Smooth muscle cell (in vitro differentiated cells): ENCODE data around the gene ENTPD6. TPM values are rescaled to one million over a fixed set of nuclear protein-coding genes. Genes with fewer than 3 reads are reported as not detected.

Experiments used
- DNase-seq: peaks from one replicate; lab custom pipeline; 2025; ENCODE audit not compliant: unreplicated experiment; lab: John Stamatoyannopoulos, UW
- H2AFZ ChIP-seq: fragments of 200-600 bp; sonication (generic); 2 replicates; pipeline ENCODE4 v1.6.0; 2016; ENCODE audit warnings: antibody characterized with exemption, low read depth, mild to moderate bottlenecking
- H3F3A ChIP-seq: fragments of 200-600 bp; sonication (generic); 2 replicates; pipeline ENCODE4 v1.6.0; 2017; ENCODE audit warnings: antibody characterized with exemption, low read depth
- H3K27ac ChIP-seq: fragments of 200-600 bp; sonication (generic); 2 replicates; pipeline ENCODE4 v1.5.1; 2016; ENCODE audit warnings: low read depth, mild to moderate bottlenecking
- H3K27me3 ChIP-seq: fragments of 200-600 bp; sonication (generic); 2 replicates; pipeline ENCODE4 v1.6.1; 2016; ENCODE audit warnings: low read depth, mild to moderate bottlenecking
- H3K36me3 ChIP-seq: fragments of 200-600 bp; sonication (generic); 2 replicates; pipeline ENCODE4 v1.5.1; 2016; ENCODE audit warnings: low read depth
- H3K4me1 ChIP-seq: fragments of 200-600 bp; sonication (generic); 2 replicates; pipeline ENCODE4 v1.5.1; 2016; ENCODE audit warnings: low read depth
- H3K4me2 ChIP-seq: fragments of 200-600 bp; sonication (generic); 2 replicates; pipeline ENCODE4 v1.6.0; 2016; ENCODE audit warnings: mild to moderate bottlenecking
- H3K4me3 ChIP-seq: fragments of 200-600 bp; sonication (generic); 2 replicates; pipeline ENCODE4 v1.5.1; 2016; ENCODE audit warnings: mild to moderate bottlenecking
- H3K79me2 ChIP-seq: fragments of 200-600 bp; sonication (generic); 2 replicates; pipeline ENCODE4 v1.6.0; 2016; ENCODE audit warnings: low read depth, mild to moderate bottlenecking
- H3K9ac ChIP-seq: fragments of 200-600 bp; sonication (generic); 2 replicates; pipeline ENCODE4 v1.6.0; 2016; ENCODE audit warnings: low read depth
- H3K9me3 ChIP-seq: fragments of 200-600 bp; sonication (generic); replicated peaks from 2 replicates; pipeline ENCODE4 v1.5.1; 2016; ENCODE audit warnings: low read depth
- H4K20me1 ChIP-seq: fragments of 200-600 bp; sonication (generic); 2 replicates; pipeline ENCODE4 v1.6.0; 2016; ENCODE audit warnings: low read depth
- WGBS: methylation state at CpG from one replicate; pipeline ENCODE4 v1.1.7; 2016; ENCODE audit warnings: low lambda C conversion rate; 5-methylcytosine and 5-hydroxymethylcytosine counted together
- polyA plus RNA-seq: library from polyadenylated mRNA; unstranded; fragments of >200 nt; fragmentation: Nextera tagmentation; extraction: Ambion mirVana; gene quantifications from 2 replicates; pipeline ENCODE4 v1.2.1, GENCODE V29; 2016
- total RNA-seq: library from RNA; depleted of rRNA; stranded (reverse); fragments of >200 nt; gene quantifications from 2 replicates; pipeline ENCODE4 v1.2.3, GENCODE V29; 2014
- TF ChIP-seq, protein P1 (sequence below): fragments of 200-600 bp; sonication (generic); IDR thresholded peaks from 2 replicates; pipeline ENCODE4 v1.5.1; 2017; ENCODE audit warnings: borderline replicate concordance, mild to moderate bottlenecking, antibody characterized with exemption; ENCODE audit not compliant: insufficient read depth, poor library complexity, severe bottlenecking

Gene ENTPD6
- total and polyA plus RNA-seq, 2 experiments from 2014 or later = 12.6 to 19.9 TPM

DNA sequence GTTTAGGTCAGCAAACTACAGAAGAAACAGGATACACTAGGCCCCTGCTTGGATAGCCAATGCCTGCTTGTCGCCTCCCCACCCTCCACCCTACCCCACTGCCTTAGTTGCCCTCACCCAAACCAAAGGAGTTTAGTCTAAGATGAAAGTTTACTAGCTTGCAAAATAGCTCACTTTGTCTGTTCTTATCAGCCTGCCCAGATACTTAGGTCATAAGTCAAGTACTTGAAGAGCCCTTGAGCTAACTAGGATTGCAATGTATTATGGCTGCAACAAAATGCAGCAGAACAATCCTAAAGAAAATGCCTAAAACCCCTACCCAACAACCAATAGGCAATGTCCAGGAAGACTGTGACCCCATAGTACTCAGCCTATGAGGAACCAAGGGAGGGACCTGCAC is 7.3 kb upstream of the ENTPD6 start:
- DNase-seq = no peak
- peaks cover 3% of the 10 kb centered on the region for H3K27me3 ChIP-seq
- no peak overlapping the region for H2AFZ ChIP-seq
- no peaks in the 10 kb centered on the region for H3K36me3 ChIP-seq
- H3K4me1 ChIP-seq = no peaks in the 10 kb centered on the region
- no peaks in the 10 kb centered on the region for H3K79me2 ChIP-seq
- WGBS = 33% methylated on average over 1 of the region's 1 CpG
- no peak overlapping the region for H3K27ac ChIP-seq
- TF ChIP-seq, protein P1, sequence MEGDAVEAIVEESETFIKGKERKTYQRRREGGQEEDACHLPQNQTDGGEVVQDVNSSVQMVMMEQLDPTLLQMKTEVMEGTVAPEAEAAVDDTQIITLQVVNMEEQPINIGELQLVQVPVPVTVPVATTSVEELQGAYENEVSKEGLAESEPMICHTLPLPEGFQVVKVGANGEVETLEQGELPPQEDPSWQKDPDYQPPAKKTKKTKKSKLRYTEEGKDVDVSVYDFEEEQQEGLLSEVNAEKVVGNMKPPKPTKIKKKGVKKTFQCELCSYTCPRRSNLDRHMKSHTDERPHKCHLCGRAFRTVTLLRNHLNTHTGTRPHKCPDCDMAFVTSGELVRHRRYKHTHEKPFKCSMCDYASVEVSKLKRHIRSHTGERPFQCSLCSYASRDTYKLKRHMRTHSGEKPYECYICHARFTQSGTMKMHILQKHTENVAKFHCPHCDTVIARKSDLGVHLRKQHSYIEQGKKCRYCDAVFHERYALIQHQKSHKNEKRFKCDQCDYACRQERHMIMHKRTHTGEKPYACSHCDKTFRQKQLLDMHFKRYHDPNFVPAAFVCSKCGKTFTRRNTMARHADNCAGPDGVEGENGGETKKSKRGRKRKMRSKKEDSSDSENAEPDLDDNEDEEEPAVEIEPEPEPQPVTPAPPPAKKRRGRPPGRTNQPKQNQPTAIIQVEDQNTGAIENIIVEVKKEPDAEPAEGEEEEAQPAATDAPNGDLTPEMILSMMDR = no peak
- no peak overlapping the region for H3K4me2 ChIP-seq
- H4K20me1 ChIP-seq = no peaks in the 10 kb centered on the region
- H3K9me3 ChIP-seq = no peaks in the 10 kb centered on the region
- no peaks in the 10 kb centered on the region for H3F3A ChIP-seq
- no peak overlapping the region for H3K4me3 ChIP-seq
- no peak overlapping the region for H3K9ac ChIP-seq

GRCh38 chr20:25191051-25191450 is 4.5 kb upstream of the ENTPD6 start:
- Histone ChIP-seq H3K4me2 (no peak overlapping the region), H3F3A (no peaks in the 10 kb centered on the region), H3K4me1 (no peaks in the 10 kb centered on the region), H3K36me3 (no peaks in the 10 kb centered on the region), H3K79me2 (no peaks in the 10 kb centered on the region), H4K20me1 (no peaks in the 10 kb centered on the region), H3K9me3 (no peaks in the 10 kb centered on the region), H3K27me3 (peaks cover 3% of the 10 kb centered on the region), H2AFZ (no peak overlapping the region), H3K27ac (no peak overlapping the region), H3K9ac (no peak overlapping the region), H3K4me3 (no peak overlapping the region)
- no peak for DNase-seq
- 83% methylated on average over 1 of the region's 1 CpG for WGBS
- TF ChIP-seq, protein P1 = no peak

DNA sequence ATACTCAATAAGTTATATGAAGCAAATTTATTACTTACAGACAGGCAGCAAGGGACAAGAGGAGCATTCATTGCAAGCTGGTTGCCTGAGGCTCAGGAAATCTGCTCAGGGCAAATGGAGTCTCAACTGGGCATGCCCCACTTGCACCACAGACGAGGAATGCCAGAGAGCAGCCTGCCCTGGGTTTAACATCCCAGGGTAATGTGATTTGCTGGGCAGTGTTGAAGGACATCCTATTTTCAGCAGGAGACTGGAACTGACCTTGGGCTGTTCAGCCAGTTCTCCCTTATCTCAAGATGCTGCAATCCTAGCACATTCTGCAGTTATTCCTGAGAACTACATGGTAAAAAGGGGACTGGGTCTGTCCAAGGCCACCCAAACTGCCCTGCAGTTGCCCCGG is 3.8 kb upstream of the ENTPD6 start:
- Histone ChIP-seq H3K4me1 (peaks cover 5% of the 10 kb centered on the region), H3K9me3 (no peaks in the 10 kb centered on the region), H3F3A (no peaks in the 10 kb centered on the region), H3K36me3 (no peaks in the 10 kb centered on the region), H3K9ac (no peak overlapping the region), H2AFZ (no peak overlapping the region), H3K79me2 (peaks cover 4% of the 10 kb centered on the region), H3K4me2 (no peak overlapping the region), H4K20me1 (no peaks in the 10 kb centered on the region), H3K27me3 (peaks cover 3% of the 10 kb centered on the region), H3K27ac (no peak overlapping the region), H3K4me3 (no peak overlapping the region)
- TF ChIP-seq, protein P1 = no peak
- whole genome bisulfite sequencing = 53% methylated on average over 2 of the region's 2 CpGs
- DNase-seq = no peak

DNA sequence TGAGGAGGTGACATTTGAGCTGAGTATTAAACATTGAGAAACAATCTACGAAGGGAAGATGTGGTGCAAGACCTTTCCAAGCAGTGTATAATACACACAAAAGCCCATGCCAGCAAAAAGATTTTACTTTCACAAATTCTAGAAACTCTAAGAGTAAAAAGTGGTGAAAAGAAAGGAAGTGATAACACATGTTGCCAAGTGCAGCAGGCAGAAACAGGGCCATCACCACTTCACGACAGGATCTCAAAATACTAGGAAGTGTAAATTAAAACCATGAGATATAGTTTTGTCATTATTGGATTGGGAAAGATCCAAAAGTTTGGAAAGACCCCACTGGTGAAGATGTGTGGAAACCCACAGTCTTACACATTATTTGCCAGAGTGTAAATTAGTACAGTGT is 1.7 kb upstream of the ENTPD6 start:
- Histone ChIP-seq H3K4me1 (peaks cover 9% of the 10 kb centered on the region), H3K4me2 (no peak overlapping the region), H3K27ac (no peak overlapping the region), H3K4me3 (no peak overlapping the region), H3F3A (no peaks in the 10 kb centered on the region), H3K36me3 (no peaks in the 10 kb centered on the region), H3K27me3 (peaks cover 3% of the 10 kb centered on the region), H3K79me2 (peaks cover 4% of the 10 kb centered on the region), H3K9me3 (no peaks in the 10 kb centered on the region), H3K9ac (no peak overlapping the region), H4K20me1 (peaks cover 13% of the 10 kb centered on the region), H2AFZ (no peak overlapping the region)
- TF ChIP-seq, protein P1 = no peak
- 95% methylated on average over 2 of the region's 2 CpGs for WGBS
- no peak for DNase-seq
